GM19452 (cell line): ENCODE results near the gene THEMIS.

Experiments
- ATAC-seq: cut with Tn5 transposase; IDR thresholded peaks from one replicate; pipeline ENCODE4 v1.9.1; 2021; ENCODE audit not compliant: unreplicated experiment

The THEMIS gene

DNA sequence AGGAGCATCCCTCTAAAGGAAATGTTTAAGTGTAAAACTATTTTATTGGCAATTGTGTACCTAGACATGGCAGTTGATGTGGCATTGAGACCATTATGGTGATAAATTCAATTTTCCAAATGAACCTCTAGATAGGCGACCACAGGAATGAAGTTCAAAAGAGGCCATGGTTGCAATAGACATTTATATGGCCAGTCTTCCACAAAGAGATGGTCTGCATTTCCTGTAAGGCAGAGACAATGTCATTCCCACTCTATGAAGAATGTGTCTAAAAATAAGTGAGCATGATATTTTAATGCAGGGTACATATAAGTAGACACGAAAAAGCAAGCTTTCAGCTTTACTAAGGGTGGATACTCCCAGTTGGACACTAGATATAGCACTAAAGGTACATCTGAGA is 40.9 kb downstream of the THEMIS start:
- ATAC-seq, result no peak

- no peak for ATAC-seq
These were observed 42.0 kb downstream of the THEMIS start for GRCh38 chr6:127858727-127859391.

GRCh38 chr6:127857051-127857637 is 43.7 kb downstream of the THEMIS start:
- no peak for ATAC-seq

- ATAC-seq, result no peak
These were observed 45.2 kb downstream of the THEMIS start for GRCh38 chr6:127855542-127856159.

GRCh38 chr6:127854009-127854408 is 46.8 kb downstream of the THEMIS start:
- ATAC-seq, result no peak

- no peak for ATAC-seq
These were observed 49.7 kb downstream of the THEMIS start for GRCh38 chr6:127851197-127851596.

- ATAC-seq, result no peak
These were observed 55.6 kb downstream of the THEMIS start for GRCh38 chr6:127845242-127845641.

GRCh38 chr6:127844529-127844928 is 56.3 kb downstream of the THEMIS start:
- no peak for ATAC-seq

- no peak for ATAC-seq
These were observed 57.3 kb downstream of the THEMIS start for GRCh38 chr6:127843582-127843981.

DNA sequence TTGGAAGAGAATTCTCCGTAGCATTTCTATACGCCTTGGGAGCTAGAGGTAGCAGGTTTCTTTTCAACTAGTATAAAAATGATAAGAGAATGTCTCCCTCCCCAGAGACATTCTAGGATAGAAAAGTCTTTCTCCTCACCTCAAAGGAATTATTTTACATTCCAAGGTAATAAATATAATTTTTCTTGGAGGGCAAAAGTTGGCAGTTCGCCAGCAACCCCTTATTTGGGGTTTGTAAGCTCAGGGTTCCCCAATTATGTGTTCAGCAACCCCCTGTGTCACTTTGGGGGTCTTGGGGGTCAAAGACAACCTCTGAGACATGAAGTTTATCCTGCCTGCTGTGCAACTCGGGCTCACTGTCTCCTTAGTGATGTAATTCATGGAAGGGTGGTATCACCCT is 58.3 kb downstream of the THEMIS start:
- ATAC-seq, result no peak

DNA sequence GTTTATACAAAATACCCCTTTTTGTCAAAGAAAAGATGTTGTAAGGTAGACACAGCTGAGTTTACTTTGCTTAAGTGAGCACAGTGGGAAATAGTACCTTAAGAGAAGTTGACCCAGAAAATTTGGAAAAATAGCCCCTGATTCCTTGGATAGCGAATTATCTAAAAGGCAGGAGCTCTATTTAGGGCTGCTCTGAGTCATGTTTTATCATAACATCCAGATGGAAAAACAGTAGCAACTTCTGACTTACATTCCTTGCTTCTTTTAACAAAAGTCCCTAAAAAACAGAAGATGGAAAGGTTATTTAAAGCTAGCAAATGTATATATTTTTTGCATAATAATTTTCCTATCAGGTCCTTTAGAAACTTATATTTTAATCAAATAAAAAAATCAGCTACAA is 59.0 kb downstream of the THEMIS start:
- ATAC-seq, result no peak

- ATAC-seq, result no peak
These were observed 66.7 kb downstream of the THEMIS start for GRCh38 chr6:127834136-127834535.

DNA sequence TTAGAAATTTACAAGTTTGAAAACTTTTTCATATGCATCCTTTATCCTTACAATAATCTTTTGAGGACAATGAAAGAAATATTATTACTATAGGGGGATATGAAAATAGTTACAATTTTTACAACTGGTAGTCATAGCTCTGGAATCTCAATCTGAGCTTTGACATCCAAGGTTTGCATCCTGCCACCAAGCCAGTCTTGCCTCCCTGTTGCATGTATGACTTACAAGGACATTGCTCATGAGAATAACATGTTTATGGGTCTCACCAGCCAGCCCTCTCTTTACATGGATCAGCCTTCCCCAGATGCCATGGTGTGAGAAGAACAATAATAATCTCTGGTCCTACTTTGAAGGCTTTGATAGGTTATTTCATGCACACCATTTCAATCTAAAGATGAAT is 67.5 kb downstream of the THEMIS start:
- no peak for ATAC-seq

DNA sequence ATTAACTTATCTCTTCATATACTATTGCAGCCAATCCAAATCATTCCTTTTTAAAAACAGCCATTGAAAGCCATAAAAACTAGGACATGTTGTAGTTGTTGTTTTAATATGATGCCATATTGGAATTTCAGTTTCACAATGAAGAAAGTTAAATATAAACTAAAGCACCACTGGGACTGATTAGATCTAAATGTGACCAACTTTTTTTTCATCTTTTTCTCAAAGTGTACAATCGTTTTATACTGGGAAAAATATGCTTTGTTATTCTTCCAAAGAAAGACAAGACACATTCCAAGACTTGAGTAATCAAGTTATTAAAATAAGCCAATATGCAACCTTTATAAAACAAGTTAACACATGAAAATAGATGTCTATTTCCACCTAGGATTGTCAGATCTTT is 68.5 kb downstream of the THEMIS start:
- ATAC-seq, result no peak

GRCh38 chr6:127824061-127824460 is 76.8 kb downstream of the THEMIS start:
- ATAC-seq, result no peak

DNA sequence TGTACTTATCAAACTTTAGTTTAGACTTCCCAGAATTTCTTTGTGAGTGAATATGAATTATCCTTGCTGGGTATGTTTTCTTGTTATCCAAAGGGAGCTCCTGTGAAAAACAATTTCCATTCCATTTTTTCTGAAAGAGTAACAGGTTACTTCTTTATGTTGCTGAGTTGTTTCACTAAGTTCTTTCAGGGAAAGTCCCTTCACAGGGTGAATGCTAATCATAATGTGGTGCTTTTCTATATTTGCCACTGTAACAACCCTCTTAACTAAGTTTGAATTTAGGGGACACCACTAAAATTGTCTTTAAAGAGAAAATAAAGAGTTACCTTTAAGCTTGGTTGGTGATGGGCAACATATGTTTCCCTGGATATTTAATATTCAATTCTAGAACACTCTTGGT is 79.4 kb downstream of the THEMIS start:
- no peak for ATAC-seq

DNA sequence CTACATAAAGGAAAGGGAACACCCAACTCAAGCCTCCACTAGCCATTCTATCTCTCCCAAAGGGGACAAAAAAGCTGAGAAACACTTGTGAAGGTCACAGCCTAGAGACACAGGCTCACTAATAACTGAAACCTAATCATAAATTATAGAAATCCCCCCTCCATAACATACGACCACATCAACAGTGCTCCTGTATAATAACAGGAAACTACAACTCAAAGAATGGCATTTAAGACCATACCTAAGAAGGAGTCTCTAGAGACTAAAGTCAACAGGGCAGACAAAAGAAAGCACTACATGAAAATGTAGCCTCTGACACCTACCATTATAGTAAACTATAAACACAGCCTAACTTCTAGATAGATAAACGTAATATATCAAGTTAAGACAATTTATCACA is 82.7 kb downstream of the THEMIS start:
- ATAC-seq, result no peak

GRCh38 chr6:127816643-127817042 is 84.2 kb downstream of the THEMIS start:
- no peak for ATAC-seq

DNA sequence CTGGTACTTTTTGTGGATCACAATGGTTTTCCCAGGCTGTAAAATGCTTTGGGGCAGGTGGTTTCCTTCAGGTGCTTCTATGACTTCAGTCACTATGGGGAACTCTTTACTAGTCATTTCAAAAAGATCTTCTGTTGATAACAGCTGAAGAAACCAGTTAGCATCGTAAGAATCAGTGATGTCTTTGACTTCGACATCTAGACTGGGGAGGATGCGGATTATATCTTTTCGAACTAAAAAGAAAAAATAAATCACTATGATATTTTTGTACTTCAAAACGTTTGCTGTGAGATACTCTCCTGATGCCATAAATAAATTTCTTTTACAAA is 87.2 kb downstream of the THEMIS start:
- no peak for ATAC-seq

GRCh38 chr6:127812985-127813698 is 87.7 kb downstream of the THEMIS start:
- no peak for ATAC-seq

- ATAC-seq, result no peak
These were observed 88.8 kb downstream of the THEMIS start for GRCh38 chr6:127811900-127812570.
